ENCODE measurements around the gene ADAM22. TPM values are rescaled to one million over a fixed set of nuclear protein-coding genes. Genes with fewer than 3 reads are reported as not detected.

Gene ADAM22
- total and polyA plus RNA-seq, 2 of the 4 experiments (the other 2 are of a cell fraction) = 0.03 to 0.18 TPM

- H3K27ac ChIP-seq (ENCODE audit: insufficient read depth, low read length) = no peak overlapping the region
- H3K4me3 ChIP-seq (ENCODE audit: insufficient read depth, low read depth, low read length) = no peak overlapping the region
- H3K23ac ChIP-seq (ENCODE audit: low read depth, low read length) = no peak overlapping the region
- DNase-seq = no peak
- no peak overlapping the region for H2BK15ac ChIP-seq (ENCODE audit: low read depth, low read length)
- H3K4ac ChIP-seq (ENCODE audit: low read depth, low read length) = no peak overlapping the region
- no peak overlapping the region for H4K5ac ChIP-seq (ENCODE audit: low read depth, low read length)
- no peaks in the 10 kb centered on the region for H3K27me3 ChIP-seq (ENCODE audit: control insufficient read depth, insufficient read depth, low read length)
- no peak overlapping the region for H3K14ac ChIP-seq (replicated peaks; ENCODE audit: low read depth, low read length)
- no peak for TF ChIP-seq NFE2L2 (IDR thresholded peaks at IDR 0.05; ENCODE audit: low read depth, low read length)
- TF ChIP-seq MXI1 (IDR thresholded peaks at IDR 0.05; ENCODE audit: borderline replicate concordance, low read depth, low read length) = no peak
- intact Hi-C loops (cut with micrococcal nuclease) = no loop called here
- in situ Hi-C loops (cut with MboI; ENCODE audit: low sequenced_read_pairs) = no loop called here
- H3K4me2 ChIP-seq (ENCODE audit: low read depth, low read length) = no peak overlapping the region
- no peaks in the 10 kb centered on the region for H3K9me1 ChIP-seq (ENCODE audit: insufficient read depth, low read length)
- ChIA-PET POLR2A (ENCODE audit: unreplicated experiment) (no interaction called here), CTCF (no interaction called here)
- H3K9ac ChIP-seq (ENCODE audit: low read depth, low read length) = no peak overlapping the region
- no peak overlapping the region for H3K18ac ChIP-seq (ENCODE audit: low read depth, low read length)
- no peaks in the 10 kb centered on the region for H3K9me3 ChIP-seq (ENCODE audit: control insufficient read depth, insufficient read depth, low read length)
- H4K8ac ChIP-seq (ENCODE audit: low read depth in 2 of 2, low read length in 2 of 2) = no peak overlapping the region
- no peak overlapping the region for H2BK5ac ChIP-seq (ENCODE audit: low read depth, low read length, poor library complexity, severe bottlenecking)
- H4K91ac ChIP-seq (ENCODE audit: insufficient read depth, low read depth, low read length) = no peak overlapping the region
- H2AK9ac ChIP-seq (replicated peaks; ENCODE audit: low read depth, low read length, poor library complexity) = no peak overlapping the region
- H3K4me1 ChIP-seq (ENCODE audit: control insufficient read depth, insufficient read depth, low read length) = no peaks in the 10 kb centered on the region
- WGBS, 2 experiments (ENCODE audit: extremely low coverage in 2 of 2, insufficient read length in 1 of 2) = no CpG with 5 or more reads among the region's 3 CpGs
- H4K20me1 ChIP-seq (ENCODE audit: insufficient read depth, low read length) = no peaks in the 10 kb centered on the region
- H3K79me1 ChIP-seq (ENCODE audit: low read depth in 1 of 2, low read length in 2 of 2) = no peaks in the 10 kb centered on the region
- no peak overlapping the region for H2BK120ac ChIP-seq (ENCODE audit: low read depth, low read length)
- H3K36me3 ChIP-seq (ENCODE audit: control insufficient read depth, insufficient read depth, low read length) = no peaks in the 10 kb centered on the region
- H2BK20ac ChIP-seq (ENCODE audit: low read depth, low read length) = no peak overlapping the region
- dilution Hi-C loops (cut with HindIII; ENCODE audit: low sequenced_read_pairs, unreplicated experiment) = no loop called here
- H2AFZ ChIP-seq (replicated peaks; ENCODE audit: low read length, poor library complexity) = no peak overlapping the region
- no peak overlapping the region for H3K56ac ChIP-seq (ENCODE audit: extremely low read depth, insufficient read depth, low read length)
- no peak overlapping the region for H2AK5ac ChIP-seq (ENCODE audit: low read depth, low read length)
- ATAC-seq (ENCODE audit: low read depth) = no peak
- BruUV-seq (replicated peaks) = no TSS peak
Measured at GRCh38 chr7:87982116-87982515, 48.1 kb downstream of the ADAM22 start.

Measured in IMR-90 (cell line).